Forelimb muscle (tissue), 1 donor: ENCODE measurements around the gene ABCA13. TPM values are rescaled to one million over a fixed set of nuclear protein-coding genes. Genes with fewer than 3 reads are reported as not detected.

Experiments
- DNase-seq: peaks from one replicate; pipeline ENCODE4 v3.0.0-alpha.2; 2013; ENCODE audit warnings: low read depth
- polyA plus RNA-seq: library from polyadenylated mRNA; unstranded; fragments of 120-200 nt; gene quantifications from one replicate; pipeline ENCODE4 v1.2.1, GENCODE V29; 2013; ENCODE audit not compliant: insufficient read length

ABCA13 gene
- polyA plus RNA-seq, 1 donor, result 0.06 TPM

DNA sequence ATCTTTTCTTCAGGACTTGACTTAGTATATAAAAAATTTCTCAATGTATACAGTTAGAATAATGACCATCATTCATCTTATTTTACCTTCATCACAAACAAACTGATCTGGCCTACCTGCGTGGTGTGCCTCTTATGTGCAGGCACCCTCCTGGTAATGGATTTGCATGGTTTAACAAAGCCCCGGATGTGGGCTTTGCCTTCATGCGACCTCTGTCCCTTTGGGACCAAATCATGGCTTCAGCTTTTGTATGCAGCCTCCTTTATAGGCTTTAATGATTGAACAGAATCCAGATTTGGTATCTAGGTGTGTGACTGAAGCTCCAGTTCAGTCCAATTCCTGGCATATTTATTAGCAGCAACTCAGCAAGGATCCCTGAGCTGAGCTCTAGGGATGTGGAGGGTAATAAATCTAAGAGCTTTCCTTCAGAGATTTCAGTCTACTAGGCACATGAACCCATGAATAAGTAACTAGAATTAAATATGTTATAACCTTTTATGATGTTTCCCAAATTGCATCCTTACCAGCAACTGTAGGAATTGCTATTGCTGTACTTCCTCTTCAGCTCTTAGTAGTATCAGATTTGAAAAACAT lies 256.9 kb downstream of the ABCA13 start:
- no peak for DNase-seq

DNA sequence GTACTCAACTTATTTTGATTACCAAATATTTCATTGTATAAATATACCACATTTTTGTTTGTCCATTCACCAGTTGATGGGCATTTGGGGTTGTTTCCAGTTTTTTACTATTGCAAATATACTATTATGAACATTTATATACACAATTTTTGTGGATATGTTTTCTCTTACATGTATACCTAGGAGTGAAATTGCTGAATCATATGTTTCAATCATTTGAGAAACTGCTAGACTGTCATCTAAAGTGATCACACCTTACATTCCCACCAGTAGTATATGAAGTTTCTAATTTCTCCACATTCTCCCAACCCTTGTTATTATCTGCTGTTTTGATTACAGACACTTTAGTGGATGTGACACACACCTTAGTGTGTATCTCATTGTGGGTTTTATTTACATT lies 257.9 kb downstream of the ABCA13 start:
- no peak for DNase-seq

- DNase-seq, result no peak
Observed at GRCh38 chr7:48438206-48438605, 266.9 kb downstream of the ABCA13 start.

DNA sequence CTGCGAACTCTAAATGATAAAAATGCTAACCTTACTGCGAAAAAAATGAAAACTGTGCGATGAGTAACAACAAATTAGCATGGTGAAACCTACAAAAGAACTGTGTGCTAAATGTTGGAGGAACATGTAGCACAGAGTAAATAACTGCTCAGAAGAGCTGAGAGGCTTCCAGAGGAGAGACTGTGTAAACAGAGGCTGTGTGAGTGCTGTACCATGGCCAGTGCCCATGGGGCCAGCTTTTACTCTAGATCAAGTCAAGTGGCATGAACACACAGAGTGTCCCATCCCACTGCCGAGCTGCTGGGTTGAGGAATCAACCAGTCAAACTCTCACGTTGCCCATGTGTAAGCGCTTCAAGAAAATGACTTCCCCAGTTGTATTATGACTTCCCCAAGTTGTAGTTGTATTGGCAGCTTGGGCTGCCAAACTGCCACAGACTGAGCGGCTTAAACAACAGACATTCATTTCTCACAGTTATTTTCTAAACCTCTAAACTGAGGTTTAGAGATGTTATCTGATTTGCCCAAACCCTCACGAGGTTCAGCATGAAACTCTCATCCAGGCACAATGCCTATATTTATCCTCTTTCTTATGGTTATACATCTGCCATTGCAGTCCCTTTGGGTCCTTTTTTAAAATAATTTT lies 270.7 kb downstream of the ABCA13 start:
- DNase-seq, result no peak

GRCh38 chr7:48443051-48443450 lies 271.8 kb downstream of the ABCA13 start:
- DNase-seq, result no peak

DNA sequence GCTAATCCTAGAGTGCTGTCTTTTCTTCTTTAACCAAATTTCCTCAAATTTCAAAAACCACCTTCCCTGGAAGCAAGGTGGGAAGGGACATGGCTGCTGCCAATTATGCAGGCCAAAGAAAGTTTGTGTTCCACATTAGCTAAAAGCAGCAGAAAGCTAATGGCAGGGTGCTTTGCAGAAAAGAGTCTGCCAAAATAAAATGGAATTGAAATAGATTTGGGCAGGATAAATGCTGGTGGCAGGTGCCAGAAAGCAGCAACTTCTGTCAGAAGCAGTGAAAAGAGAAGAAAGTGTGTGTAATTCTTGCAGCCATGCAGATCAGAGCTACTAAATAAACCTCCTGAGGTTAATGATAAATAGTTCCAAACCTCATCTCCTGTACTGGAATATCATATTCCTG lies 275.5 kb downstream of the ABCA13 start:
- no peak for DNase-seq

GRCh38 chr7:48452218-48452617 lies 281.0 kb downstream of the ABCA13 start:
- no peak for DNase-seq

DNA sequence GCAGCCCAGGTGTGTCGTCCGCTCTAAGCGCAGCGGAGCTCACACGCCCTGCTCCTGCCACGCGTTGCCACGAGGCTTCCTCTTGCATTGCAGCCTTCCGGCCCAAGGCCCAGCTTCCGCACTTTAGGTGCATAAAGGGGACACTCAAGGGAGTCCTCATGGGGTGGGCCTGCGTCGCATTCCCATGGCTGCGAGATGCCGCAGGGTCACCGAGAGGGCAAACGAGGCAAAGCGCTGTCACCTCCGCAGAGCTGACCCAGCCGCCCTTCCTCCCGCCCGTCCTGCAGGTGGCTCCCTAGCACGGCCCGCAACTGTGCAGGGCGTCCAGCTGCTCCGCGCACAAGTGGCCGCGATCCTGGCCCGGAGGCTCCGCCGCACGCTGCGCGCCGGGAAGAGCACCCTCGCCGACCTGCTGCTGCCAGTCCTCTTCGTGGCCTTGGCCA lies 283.5 kb downstream of the ABCA13 start:
- no peak for DNase-seq

DNA sequence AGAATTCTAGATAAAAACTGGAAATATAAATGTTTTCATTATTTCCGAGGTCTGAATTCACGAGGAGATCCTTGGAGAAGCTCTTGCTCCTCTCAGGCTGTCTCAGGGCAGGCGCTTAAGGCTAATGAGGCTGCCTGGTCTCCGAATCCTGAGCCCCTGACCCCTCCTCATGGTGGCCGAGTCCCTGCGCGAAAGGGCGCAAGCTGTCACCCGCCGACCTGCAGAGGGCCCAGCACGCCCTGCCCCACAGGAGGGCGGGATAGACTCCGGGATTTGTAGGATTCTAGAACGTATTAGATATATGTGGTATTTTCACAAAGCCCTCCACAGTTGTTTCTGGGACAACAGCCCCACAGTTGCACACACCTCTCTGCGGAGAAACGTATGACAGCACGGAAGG lies 284.1 kb downstream of the ABCA13 start:
- DNase-seq, result no peak

- DNase-seq, result no peak
Observed at GRCh38 chr7:48458701-48459524, 287.7 kb downstream of the ABCA13 start.

- DNase-seq, result no peak
Observed at GRCh38 chr7:48466713-48467112, 295.5 kb downstream of the ABCA13 start.

DNA sequence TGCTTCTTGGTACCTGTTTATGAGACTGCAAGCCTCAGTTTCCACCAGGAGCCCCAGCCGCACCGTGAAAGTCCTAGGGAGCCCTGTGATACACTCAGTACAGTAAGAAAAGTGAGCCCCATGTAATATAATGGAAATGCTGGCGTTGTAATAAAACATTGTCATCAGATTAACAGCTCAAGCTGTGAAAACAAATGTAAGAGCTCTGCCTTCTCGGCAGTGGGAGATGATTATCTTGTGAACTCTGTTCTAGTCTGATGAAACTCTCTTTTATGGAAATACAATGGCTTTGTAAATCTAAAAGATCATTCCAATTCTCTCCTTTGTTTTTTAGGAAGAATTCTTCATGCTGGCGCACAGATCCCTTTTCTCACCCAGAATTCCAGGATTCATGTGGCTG lies 299.9 kb downstream of the ABCA13 start:
- no peak for DNase-seq

- no peak for DNase-seq
Observed at GRCh38 chr7:48472640-48473039, 301.4 kb downstream of the ABCA13 start.

GRCh38 chr7:48473205-48473865 lies 302.1 kb downstream of the ABCA13 start:
- DNase-seq, result no peak

DNA sequence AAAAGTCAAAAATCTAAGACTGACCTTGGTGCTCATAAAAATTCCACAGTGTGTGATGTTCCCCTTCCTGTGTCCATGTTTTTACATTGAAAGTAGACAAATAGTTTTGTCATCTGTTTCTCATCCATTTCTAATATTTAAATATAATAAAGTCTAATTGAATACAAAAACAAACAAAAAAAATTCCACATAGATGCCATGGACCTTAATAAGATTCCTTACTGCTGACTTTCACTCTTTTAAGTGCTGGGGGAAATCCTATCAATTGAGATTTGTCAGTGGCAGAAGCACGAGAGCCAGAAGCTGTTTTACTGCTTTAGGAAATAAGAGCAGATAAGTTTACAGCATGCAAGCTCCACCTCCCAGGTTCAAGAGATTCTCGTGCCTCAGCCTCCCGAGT lies 310.0 kb downstream of the ABCA13 start:
- DNase-seq, result no peak

DNA sequence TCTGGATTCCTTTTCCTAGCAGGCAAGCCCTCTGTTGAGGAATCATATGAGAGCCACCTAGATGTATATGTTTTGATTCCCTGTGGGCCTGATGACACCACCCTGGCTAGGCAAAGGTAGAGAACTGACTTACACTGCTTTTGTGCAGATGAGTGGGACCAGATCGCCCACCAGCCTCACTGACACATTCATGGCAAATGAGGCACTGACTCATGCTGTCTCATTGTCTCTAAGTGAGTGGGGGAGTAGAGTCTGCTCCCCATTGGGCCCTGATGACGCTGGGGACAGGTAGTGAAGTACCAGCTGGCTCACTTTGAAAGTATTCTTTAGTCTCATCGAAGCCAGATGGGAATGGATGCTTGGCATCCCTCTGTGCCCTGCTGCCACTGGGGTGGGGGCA lies 326.3 kb downstream of the ABCA13 start:
- DNase-seq, result no peak

- DNase-seq, result no peak
Observed at GRCh38 chr7:48502021-48502420, 330.8 kb downstream of the ABCA13 start.

GRCh38 chr7:48505051-48505450 lies 333.8 kb downstream of the ABCA13 start:
- no peak for DNase-seq

- no peak for DNase-seq
Observed at GRCh38 chr7:48505466-48505865, 334.2 kb downstream of the ABCA13 start.

DNA sequence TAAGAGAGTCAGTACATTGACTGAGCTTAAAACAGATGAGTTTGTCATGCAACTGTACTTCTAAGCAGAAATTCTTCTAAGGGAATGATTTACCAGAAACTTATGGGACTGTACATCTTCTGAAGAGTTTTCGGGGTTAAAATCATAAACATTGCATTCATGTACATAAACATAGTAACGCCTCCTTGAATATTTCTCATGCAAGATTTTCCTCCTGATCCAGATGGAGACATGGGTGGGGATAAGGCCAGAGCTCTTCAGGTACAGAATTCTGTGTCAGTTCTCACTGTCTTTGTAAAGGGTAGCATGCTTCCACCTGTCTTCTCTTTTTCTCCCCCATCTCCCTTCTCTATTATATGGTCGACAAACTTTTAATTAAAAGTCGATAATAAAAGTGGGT lies 335.3 kb downstream of the ABCA13 start:
- no peak for DNase-seq

DNA sequence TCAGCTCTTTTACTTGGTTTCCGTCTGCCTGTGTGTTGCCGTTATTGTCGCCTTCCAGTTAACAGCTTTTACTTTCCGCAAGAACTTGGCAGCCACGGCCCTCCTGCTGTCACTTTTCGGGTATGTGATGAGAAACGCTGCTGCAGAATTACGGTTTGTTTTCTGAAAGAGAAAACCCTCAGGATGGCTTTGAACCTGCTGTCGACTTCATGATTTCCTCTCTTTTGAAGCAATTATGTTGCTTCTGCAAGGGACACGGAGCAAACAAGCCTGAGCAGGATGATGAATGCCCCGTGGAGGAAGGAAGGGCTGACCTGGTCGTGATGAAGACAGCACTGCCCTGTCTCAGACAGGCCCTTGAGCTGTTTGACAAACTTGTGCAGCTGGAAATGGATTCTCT lies 339.8 kb downstream of the ABCA13 start:
- no peak for DNase-seq

DNA sequence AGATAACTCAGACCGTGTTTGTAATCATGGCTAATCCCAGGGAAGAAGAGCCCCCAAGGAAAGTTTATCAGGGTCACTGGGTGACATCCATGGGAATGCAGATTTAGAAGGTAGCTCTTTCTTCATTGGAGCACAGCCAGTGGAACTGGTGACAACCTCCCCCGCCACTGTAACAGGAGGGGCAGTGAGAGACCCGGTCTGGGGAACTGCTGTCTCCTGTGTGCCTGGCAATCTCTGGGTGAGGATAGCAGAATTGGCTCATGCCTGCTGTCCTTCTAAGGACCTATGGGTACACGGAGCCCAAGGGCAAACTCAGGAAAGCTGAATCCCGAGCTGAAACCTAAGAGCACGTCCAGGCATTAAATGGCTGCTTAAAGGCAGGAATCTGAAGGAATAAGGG lies 341.6 kb downstream of the ABCA13 start:
- no peak for DNase-seq
